Prostate gland (tissue), 2 donors: ENCODE data around the gene VSIG10.

Experiments
- CTCF ChIP-seq, 4 experiments: fragments of 200-600 bp in 2 of 4; fragments of 450-650 bp in 2 of 4; sonication (generic) in 2 of 4; IDR thresholded peaks; 1 replicate in 3 of 4; 2 replicates in 1 of 4; pipeline ENCODE4 v1.5.1; 2016 to 2019; ENCODE audit warnings: antibody characterized with exemption in 4 of 4, mild to moderate bottlenecking in 2 of 4, moderate library complexity in 2 of 4
- POLR2A ChIP-seq: fragments of 450-650 bp; IDR thresholded peaks from one replicate; pipeline ENCODE4 v1.6.1; 2016; ENCODE audit warnings: antibody characterized with exemption, mild to moderate bottlenecking

GRCh38 chr12:118119449-118119879 is 15.7 kb upstream of the VSIG10 start:
- no peak for TF ChIP-seq POLR2A
- no peak for TF ChIP-seq CTCF (IDR thresholded peaks at IDR 0.05)
